Hematopoietic multipotent progenitor cell (in vitro differentiated cells): ENCODE measurements around the gene HMGN1. TPM values are rescaled to one million over a fixed set of nuclear protein-coding genes. Genes with fewer than 3 reads are reported as not detected.

Experiments
- DNase-seq, 3 donors: peaks; one replicate each; pipeline ENCODE4 v3.0.0-alpha.2; 2011 to 2015; ENCODE audit warnings: low read depth in 2 of 3, low spot score in 2 of 3
- total RNA-seq: library from RNA; depleted of rRNA; stranded (reverse); fragments of >200 nt; gene quantifications from one replicate; pipeline ENCODE4 v1.2.3, GENCODE V29; 2012

The HMGN1 gene
- total RNA-seq, 1 donor: 76.2 TPM

DNA sequence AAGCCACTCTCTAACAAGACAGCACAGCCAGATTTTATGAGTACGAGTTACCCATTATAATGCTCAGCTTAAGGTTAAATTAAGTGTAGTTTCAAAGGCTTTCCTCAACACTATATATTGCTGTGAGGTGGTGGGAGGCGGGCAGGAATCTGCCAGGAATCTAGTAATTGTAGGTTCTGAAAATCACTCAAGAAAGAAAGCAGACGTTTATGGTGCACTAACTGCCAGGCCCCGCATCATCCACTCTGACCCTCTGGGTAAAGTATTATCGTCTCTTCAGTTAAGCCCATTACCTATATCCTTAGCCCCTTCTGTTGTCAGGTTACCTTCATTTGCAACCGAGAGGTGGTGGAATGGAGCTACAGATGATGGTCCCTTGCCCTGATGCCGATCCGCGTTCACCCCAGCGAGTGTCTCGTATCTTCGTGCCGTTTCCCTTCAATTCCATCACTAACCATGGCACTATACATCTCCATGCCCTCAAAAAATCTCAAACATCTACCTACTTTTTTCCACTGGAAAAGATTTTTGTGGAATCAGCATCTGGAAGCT is 12.4 kb downstream of the HMGN1 start:
- DNase-seq: no peak

DNA sequence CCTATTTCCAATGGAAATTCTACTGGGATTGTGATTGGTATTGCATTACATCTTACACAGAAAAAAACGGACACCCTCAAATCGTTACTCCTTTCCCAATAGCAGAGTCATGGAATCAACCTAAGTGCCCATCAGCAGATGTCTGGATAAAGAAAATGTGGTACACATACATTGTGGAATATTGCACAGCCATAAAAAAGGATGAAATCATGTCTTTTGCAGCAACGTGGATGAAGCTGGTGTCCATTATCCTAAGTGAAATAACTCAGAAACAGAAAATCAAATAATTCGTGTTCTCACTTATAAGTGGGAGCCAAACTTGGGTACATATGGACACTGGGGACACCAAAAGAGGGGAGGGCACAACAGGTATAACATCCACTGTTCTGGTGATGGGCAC is 14.3 kb downstream of the HMGN1 start:
- DNase-seq: no peak

DNA sequence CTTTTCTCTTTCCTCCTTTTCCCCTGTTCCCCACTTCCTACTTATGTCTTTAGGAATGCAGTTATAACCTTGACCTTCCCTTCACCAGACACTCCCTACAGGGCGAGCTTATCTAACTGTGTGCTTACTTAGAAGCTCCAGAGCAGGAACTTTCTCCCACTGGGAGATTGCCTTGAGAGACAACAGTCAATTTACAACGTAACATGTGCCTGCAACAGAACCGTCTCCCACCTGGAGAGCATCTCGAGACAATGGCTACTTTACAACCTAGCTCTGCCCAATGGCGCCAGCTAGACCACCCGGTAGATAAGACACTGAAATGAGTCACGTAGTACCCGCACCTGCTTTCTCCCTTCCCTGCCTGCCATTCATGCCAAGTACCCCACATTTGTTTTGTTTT is 16.7 kb downstream of the HMGN1 start:
- DNase-seq: no peak

DNA sequence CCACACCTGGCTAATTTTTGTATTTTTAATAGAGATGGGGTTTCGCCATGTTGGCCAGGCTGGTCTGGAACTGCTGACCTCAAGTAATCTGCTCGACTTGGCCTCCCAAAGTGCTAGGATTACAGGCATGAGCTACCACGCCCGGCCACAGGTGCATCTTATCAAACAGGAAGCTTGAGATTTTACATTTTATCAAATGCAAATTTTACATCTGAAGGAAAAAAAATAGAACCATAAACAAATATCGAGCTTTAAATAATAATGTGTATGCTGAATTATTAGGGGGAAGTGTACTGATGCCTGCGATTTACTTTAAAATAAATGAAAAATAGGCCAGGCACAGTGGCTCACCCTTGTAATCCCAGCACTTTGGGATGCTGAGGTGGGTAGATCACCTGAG is 18.9 kb downstream of the HMGN1 start:
- no peak for DNase-seq

DNA sequence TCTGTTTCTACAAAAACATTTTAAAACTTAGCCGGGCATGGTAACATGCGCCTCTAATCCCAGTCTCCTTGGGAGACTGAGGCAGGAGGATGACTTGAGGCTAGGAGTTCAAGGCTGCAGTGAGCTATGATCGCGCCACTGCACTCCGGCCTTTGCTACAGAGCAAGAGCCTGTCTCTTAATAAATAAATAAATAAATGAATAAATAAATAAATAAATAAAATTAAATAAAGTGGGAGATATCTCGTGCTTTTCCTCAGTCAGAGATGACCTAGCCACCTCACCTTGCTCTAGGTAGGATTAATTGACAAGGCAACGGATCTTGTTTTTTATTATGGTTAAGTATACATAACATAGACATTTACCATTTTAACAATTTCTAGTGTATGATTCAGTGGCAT is 21.2 kb downstream of the HMGN1 start:
- no peak for DNase-seq

- no peak for DNase-seq
Observed at GRCh38 chr21:39326607-39327307, 22.1 kb downstream of the HMGN1 start.

- DNase-seq: no peak
Observed at GRCh38 chr21:39325458-39325857, 23.4 kb downstream of the HMGN1 start.

GRCh38 chr21:39321424-39321823 is 27.5 kb downstream of the HMGN1 start:
- DNase-seq: no peak

- no peak for DNase-seq
Observed at GRCh38 chr21:39319814-39320332, 29.0 kb downstream of the HMGN1 start.

- DNase-seq: no peak
Observed at GRCh38 chr21:39319251-39319756, 29.6 kb downstream of the HMGN1 start.

GRCh38 chr21:39318091-39318959 is 30.6 kb downstream of the HMGN1 start:
- no peak for DNase-seq

- DNase-seq: no peak
Observed at GRCh38 chr21:39317134-39318090, 31.5 kb downstream of the HMGN1 start.

DNA sequence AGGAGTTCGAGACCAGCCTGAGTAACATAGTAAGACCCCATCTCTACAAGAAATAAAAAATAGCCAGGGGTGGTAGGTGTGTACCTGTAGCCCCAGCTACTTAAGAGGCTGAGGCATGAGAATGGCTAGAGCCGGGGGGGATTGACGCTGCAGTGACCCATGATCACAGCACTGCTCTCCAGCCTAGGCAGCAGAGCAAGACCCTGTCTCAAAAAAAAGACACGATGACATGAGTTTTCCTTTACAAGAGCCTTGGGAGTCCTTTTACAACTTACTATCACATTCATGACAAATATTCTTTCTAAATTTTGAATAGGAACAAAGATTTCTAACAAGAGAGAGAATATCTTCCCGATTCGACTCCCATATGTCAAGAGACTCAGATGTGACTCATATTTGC is 32.2 kb downstream of the HMGN1 start:
- DNase-seq: no peak

- DNase-seq: no peak
Observed at GRCh38 chr21:39315603-39316445, 33.1 kb downstream of the HMGN1 start.

DNA sequence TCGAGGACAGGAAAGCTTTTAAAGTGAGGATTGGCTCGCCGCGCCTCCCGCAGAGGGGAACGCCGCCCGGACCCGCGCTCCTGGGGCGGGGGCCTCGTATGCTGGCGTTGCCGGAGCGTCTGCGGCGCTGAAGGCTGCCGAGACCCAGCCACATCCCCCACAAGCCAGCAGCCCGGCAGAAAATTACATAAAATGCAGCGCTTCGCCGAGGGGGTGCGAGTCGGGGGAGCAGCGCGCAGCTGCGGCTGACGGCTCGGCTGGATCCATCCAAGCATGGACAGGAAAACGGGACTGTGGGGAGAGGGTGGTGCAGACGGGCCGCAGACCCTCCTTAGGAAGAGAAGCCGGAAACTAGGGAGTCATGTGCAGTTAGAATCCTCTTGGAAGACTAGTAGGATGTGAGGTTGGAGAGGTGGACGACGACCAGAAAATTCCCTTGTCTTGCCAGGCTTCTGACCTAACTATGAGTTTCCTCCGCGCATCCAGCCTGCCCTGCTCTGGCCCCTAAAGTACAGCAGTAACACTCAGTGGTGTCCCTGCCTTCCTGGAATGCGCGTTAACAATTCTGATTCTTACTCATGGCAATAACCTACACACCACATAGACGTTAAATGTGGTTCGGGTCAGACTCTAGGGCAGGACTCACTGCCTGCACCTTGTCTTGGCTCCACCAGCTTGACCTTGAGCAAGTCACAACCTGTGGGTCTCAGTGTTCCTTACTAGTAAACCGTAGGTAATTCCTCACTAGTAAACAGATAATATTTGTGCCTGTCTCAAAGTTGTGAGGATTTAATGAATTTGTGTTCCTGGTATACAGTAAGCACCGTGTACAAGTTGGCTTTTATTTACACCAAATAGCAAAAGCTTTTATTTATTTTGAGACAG is 34.5 kb downstream of the HMGN1 start:
- peak in 2 of 3 donors; percentile 23 to 65 for DNase-seq

GRCh38 chr21:39313571-39314142 is 35.2 kb downstream of the HMGN1 start, which contains the start of gene BRWD1:
TSS of gene BRWD1 (minus strand) at chr21:39313632. CDS start at chr21:39313491, 141 bp downstream.
- peak; percentile 82 to 91 (median 91) for DNase-seq

- DNase-seq: peak in 1 of 3 donors; percentile 22
Observed at GRCh38 chr21:39313042-39313570, 35.8 kb downstream of the HMGN1 start.
